ENCODE data around the gene KRTAP5-7. TPM values are rescaled to one million over a fixed set of nuclear protein-coding genes. Genes with fewer than 3 reads are reported as not detected.
"Not testable (repeated sequence)": the region's sequence is repeated elsewhere in the genome, so short reads cannot be mapped to it uniquely, and the experiment has no call there.

Gene KRTAP5-7
- total RNA-seq, 4 donors from 2014 or later, result 0.41 to 4.5 (median 1.3) TPM; not detected in 1

DNA sequence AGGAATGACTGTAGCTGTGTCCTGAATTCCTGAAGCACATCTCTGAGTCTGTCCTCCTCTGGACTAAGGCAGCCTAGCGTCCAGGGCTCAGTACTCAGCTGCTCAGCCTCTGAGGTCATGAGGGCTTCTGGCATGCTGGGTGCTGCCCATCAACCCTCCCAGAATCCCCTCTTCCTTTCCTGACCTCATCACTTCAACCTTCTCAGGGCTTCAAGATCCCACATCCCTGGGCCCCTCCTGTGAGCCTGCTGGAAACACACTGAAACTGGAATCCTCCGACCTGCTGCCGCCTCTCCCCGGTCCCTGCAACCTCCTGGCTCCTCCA, 11.6 kb downstream of the KRTAP5-7 start:
- no peak overlapping the region for H3K27ac ChIP-seq
- no peak for DNase-seq
- no peaks in the 10 kb centered on the region for H3K36me3 ChIP-seq
- H3K4me3 ChIP-seq, result no peak overlapping the region
- H3K4me1 ChIP-seq, result no peaks in the 10 kb centered on the region
- TF ChIP-seq POLR2A (IDR thresholded peaks at IDR 0.05) (no peak), EP300 (IDR thresholded peaks at IDR 0.05; ENCODE audit: low read depth) (no peak), POLR2AphosphoS5 (IDR thresholded peaks at IDR 0.05) (no peak)
- TF ChIP-seq, protein P1, sequence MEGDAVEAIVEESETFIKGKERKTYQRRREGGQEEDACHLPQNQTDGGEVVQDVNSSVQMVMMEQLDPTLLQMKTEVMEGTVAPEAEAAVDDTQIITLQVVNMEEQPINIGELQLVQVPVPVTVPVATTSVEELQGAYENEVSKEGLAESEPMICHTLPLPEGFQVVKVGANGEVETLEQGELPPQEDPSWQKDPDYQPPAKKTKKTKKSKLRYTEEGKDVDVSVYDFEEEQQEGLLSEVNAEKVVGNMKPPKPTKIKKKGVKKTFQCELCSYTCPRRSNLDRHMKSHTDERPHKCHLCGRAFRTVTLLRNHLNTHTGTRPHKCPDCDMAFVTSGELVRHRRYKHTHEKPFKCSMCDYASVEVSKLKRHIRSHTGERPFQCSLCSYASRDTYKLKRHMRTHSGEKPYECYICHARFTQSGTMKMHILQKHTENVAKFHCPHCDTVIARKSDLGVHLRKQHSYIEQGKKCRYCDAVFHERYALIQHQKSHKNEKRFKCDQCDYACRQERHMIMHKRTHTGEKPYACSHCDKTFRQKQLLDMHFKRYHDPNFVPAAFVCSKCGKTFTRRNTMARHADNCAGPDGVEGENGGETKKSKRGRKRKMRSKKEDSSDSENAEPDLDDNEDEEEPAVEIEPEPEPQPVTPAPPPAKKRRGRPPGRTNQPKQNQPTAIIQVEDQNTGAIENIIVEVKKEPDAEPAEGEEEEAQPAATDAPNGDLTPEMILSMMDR (IDR thresholded peaks at IDR 0.05), result no peak
- 80 to 96% methylated on average over 2 to 4 of the region's 4 CpGs for WGBS, 2 donors (ENCODE audit: low coverage in 1 of 2)
- in situ Hi-C loops (cut with MboI; ENCODE audit: low pct_ligation_motif_present in 1 of 4, low pct_unique_long_range_greater_than_20kb in 1 of 4, low sequenced_read_pairs in 3 of 4) (no loop called here), intact Hi-C loops (cut with DNase I; ENCODE audit: low total_unique reads) (no loop called here)
- no peaks in the 10 kb centered on the region for H3K27me3 ChIP-seq
- H3K9me3 ChIP-seq, result no peaks in the 10 kb centered on the region

DNA sequence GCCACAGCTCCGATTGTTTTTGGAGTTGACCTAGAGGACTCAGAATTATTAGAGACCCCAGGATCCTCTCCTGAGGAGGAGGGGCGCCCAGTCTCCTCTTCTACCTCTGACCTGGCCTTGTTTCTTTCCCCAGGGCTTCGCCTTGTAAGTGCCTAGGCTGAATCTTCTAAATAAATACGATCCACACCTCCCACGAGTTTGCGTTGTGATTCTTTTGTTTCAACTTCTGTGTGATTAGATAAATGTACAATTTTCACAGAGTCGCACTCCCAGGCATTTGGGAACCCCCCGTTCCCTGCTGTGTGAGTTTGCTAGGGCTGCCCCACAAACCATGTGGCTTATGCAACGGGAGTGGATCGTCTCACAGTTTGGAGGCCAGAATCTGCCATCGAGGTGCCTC, 11.9 kb downstream of the KRTAP5-7 start:
- no peaks in the 10 kb centered on the region for H3K4me1 ChIP-seq
- WGBS, 2 donors (ENCODE audit: low coverage in 1 of 2), result 88 to 100% methylated on average over 4 to 11 of the region's 11 CpGs
- in situ Hi-C loops (cut with MboI; ENCODE audit: low pct_ligation_motif_present in 1 of 4, low pct_unique_long_range_greater_than_20kb in 1 of 4, low sequenced_read_pairs in 3 of 4), result no loop called here
- H3K9me3 ChIP-seq, result no peaks in the 10 kb centered on the region
- DNase-seq, result no peak
- intact Hi-C loops (cut with DNase I; ENCODE audit: low total_unique reads), result no loop called here
- no peak overlapping the region for H3K4me3 ChIP-seq
- TF ChIP-seq POLR2AphosphoS5 (IDR thresholded peaks at IDR 0.05), result no peak
- no peak for TF ChIP-seq POLR2A (IDR thresholded peaks at IDR 0.05)
- TF ChIP-seq EP300 (IDR thresholded peaks at IDR 0.05; ENCODE audit: low read depth), result no peak
- TF ChIP-seq, protein P1 (IDR thresholded peaks at IDR 0.05), result no peak
- no peak overlapping the region for H3K27ac ChIP-seq
- H3K27me3 ChIP-seq, result no peaks in the 10 kb centered on the region
- H3K36me3 ChIP-seq, result no peaks in the 10 kb centered on the region

DNA sequence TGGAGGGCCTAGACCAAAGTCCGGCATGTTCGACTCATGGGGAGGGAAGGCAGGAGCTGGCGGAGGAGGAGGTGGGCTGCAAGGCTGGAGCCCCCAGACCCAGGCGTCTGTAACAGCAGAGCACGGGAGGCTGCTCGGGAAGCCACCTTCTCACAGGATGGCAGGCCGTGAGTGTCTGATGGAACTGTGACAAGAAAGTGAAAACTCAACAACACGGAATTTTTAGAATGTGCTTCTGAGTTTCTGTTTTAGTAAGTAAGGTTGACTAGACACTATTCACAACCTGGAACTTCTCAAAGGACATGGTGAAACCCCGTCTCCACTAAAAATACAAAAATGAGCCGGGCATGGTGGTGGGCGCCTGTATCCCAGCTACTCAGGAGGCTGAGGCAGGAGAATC, 12.9 kb downstream of the KRTAP5-7 start:
- H3K4me3 ChIP-seq; H3K36me3 ChIP-seq; intact Hi-C loops (cut with DNase I; ENCODE audit: low total_unique reads); H3K27me3 ChIP-seq; H3K9me3 ChIP-seq; in situ Hi-C loops (cut with MboI; ENCODE audit: low pct_ligation_motif_present in 1 of 4, low pct_unique_long_range_greater_than_20kb in 1 of 4, low sequenced_read_pairs in 3 of 4); H3K27ac ChIP-seq; H3K4me1 ChIP-seq; DNase-seq: not testable (repeated sequence)
- 74% methylated on average over 11 of the region's 11 CpGs; no CpG with 5 or more reads in 1 of the 2 donors for WGBS, 2 donors (ENCODE audit: low coverage in 1 of 2)

DNA sequence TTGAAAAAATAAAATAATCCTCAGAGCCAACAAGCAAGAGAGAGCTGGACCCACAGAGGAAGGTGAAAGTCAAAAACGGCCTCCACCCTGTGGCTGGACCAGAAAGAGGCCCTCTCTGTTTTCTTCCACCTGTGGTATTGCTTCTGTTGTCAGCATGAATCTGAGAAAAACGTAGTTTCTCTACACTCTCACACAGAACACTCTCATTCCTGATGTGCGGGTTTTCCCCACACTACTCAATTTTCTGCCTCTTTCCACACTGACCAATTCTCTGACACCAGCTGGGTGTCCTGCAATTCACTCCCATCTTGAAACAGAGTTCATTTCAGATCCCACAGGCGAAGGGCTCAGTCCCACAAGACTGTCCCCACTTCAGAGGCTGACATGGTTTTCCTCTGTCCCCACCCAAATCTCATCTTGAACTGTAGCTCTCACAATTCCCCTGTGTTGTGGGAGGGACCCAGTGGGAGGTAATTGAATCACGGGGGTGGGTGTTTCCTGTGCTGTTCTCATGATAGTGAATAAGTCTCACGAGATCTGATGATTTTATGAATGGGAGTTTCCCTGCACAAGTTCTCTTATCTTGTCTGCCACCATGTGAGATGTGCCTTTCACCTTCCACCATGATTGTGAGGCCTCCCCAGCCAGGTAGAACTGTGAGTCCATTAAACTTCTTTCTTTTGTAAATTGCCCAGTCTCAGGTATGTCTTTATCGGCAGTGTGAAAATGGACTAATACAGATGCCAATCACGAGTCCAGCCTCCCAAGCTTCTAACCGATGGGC, 13.6 kb downstream of the KRTAP5-7 start:
- DNase-seq; H3K4me1 ChIP-seq; in situ Hi-C loops (cut with MboI; ENCODE audit: low pct_ligation_motif_present in 1 of 4, low pct_unique_long_range_greater_than_20kb in 1 of 4, low sequenced_read_pairs in 3 of 4); H3K4me3 ChIP-seq; H3K27ac ChIP-seq; intact Hi-C loops (cut with DNase I; ENCODE audit: low total_unique reads); H3K27me3 ChIP-seq; H3K36me3 ChIP-seq; H3K9me3 ChIP-seq: not testable (repeated sequence)
- WGBS, 2 donors (ENCODE audit: low coverage in 1 of 2), result 78 to 91% methylated on average over 6 to 9 of the region's 9 CpGs

DNA sequence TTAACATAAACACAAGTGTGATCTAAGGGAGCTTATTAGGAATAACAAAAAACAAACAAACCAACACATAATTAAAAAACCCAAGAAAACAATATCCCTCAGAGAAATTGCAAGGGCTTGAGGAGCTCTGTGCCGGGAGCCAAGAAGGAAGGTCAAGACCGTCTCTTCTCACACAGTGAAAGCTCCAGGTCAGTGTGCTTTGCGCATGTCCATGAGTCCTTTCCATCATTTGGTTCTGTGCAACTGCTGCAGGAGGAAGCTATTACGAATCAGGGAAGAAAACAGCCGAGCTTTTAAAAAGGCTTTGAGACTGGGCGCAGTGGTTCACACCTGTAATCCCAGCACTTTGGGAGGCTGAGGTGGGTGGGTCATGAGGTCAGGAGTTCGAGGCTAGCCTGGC, 15.3 kb downstream of the KRTAP5-7 start:
- H3K4me3 ChIP-seq, result no peak overlapping the region
- DNase-seq, result no peak
- in situ Hi-C loops (cut with MboI; ENCODE audit: low pct_ligation_motif_present in 1 of 4, low pct_unique_long_range_greater_than_20kb in 1 of 4, low sequenced_read_pairs in 3 of 4), result no loop called here
- no peaks in the 10 kb centered on the region for H3K4me1 ChIP-seq
- intact Hi-C loops (cut with DNase I; ENCODE audit: low total_unique reads), result no loop called here
- TF ChIP-seq, protein P1 (IDR thresholded peaks at IDR 0.05), result no peak
- TF ChIP-seq EP300 (IDR thresholded peaks at IDR 0.05; ENCODE audit: low read depth) (no peak), POLR2A (IDR thresholded peaks at IDR 0.05) (no peak), POLR2AphosphoS5 (IDR thresholded peaks at IDR 0.05) (no peak)
- H3K36me3 ChIP-seq, result no peaks in the 10 kb centered on the region
- H3K27ac ChIP-seq, result no peak overlapping the region
- WGBS, 2 donors (ENCODE audit: low coverage in 1 of 2), result 75 to 100% methylated on average over 2 to 7 of the region's 7 CpGs
- H3K27me3 ChIP-seq, result no peaks in the 10 kb centered on the region
- H3K9me3 ChIP-seq, result no peaks in the 10 kb centered on the region

Data from transverse colon (tissue), 4 donors.